ENCODE results near the gene SCUBE3.

Gene SCUBE3

GRCh38 chr6:35203680-35204079 lies 10.1 kb upstream of the SCUBE3 start:
- no peak for TF ChIP-seq CTCF (IDR thresholded peaks at IDR 0.05; ENCODE audit: low read depth, low read length)
- H3K4me3 ChIP-seq (replicated peaks in 1 of 2; ENCODE audit: low read depth in 2 of 2, low read length in 2 of 2), result no peak overlapping the region
- peak in 1 of 2 donors; percentile 61 for DNase-seq (ENCODE audit: low read depth in 2 of 2)

- no peak overlapping the region for H3K4me3 ChIP-seq (replicated peaks in 1 of 2; ENCODE audit: low read depth in 2 of 2, low read length in 2 of 2)
- DNase-seq (ENCODE audit: low read depth in 2 of 2), result peak in 1 of 2 donors; percentile 79
- TF ChIP-seq CTCF (IDR thresholded peaks at IDR 0.05; ENCODE audit: low read depth, low read length), result no peak
Measured at GRCh38 chr6:35206346-35206745, 7.4 kb upstream of the SCUBE3 start.

GRCh38 chr6:35208419-35208818 lies 5.3 kb upstream of the SCUBE3 start:
- no peak overlapping the region for H3K4me3 ChIP-seq (replicated peaks in 1 of 2; ENCODE audit: low read depth in 2 of 2, low read length in 2 of 2)
- DNase-seq (ENCODE audit: low read depth in 2 of 2), result no peak

GRCh38 chr6:35209081-35209480 lies 4.7 kb upstream of the SCUBE3 start:
- no peak for DNase-seq (ENCODE audit: low read depth in 2 of 2)
- no peak overlapping the region for H3K4me3 ChIP-seq (replicated peaks in 1 of 2; ENCODE audit: low read depth in 2 of 2, low read length in 2 of 2)
- TF ChIP-seq CTCF (IDR thresholded peaks at IDR 0.05; ENCODE audit: low read depth, low read length), result no peak

More at GRCh38 chr6:35208419-35208818, 5.3 kb upstream of the SCUBE3 start:
- TF ChIP-seq CTCF (IDR thresholded peaks at IDR 0.05; ENCODE audit: low read depth, low read length), result no peak

GRCh38 chr6:35209622-35210247 lies 4.0 kb upstream of the SCUBE3 start:
- no peak for DNase-seq (ENCODE audit: low read depth in 2 of 2)
- no peak for TF ChIP-seq CTCF (IDR thresholded peaks at IDR 0.05; ENCODE audit: low read depth, low read length)
- no peak overlapping the region for H3K4me3 ChIP-seq (replicated peaks in 1 of 2; ENCODE audit: low read depth in 2 of 2, low read length in 2 of 2)

- peak overlapping the region; percentile 53 to 69 for H3K4me3 ChIP-seq (replicated peaks in 1 of 2; ENCODE audit: low read depth in 2 of 2, low read length in 2 of 2)
- DNase-seq (ENCODE audit: low read depth in 2 of 2), result no peak
- TF ChIP-seq CTCF (IDR thresholded peaks at IDR 0.05; ENCODE audit: low read depth, low read length), result no peak
Measured at GRCh38 chr6:35213298-35213791, 411 bp upstream of the SCUBE3 start.
